Activated CD4-positive, alpha-beta T cell treated with anti-CD3 and anti-CD28 coated beads, Interleukin-2, amount 10 ng/mL, durations not matched to agents 24 days and 14 days (primary cell): ENCODE results near the gene LGI1. TPM values are rescaled to one million over a fixed set of nuclear protein-coding genes. Genes with fewer than 3 reads are reported as not detected.

Source experiments
- DNase-seq: peaks from one replicate; pipeline ENCODE4 v3.0.0; 2022
- H3K27ac Mint-ChIP-seq: one replicate; pipeline ENCODE4 v1.8.0; 2022; ENCODE audit warnings: mild to moderate bottlenecking, mixed read lengths
- H3K27me3 Mint-ChIP-seq: one replicate; pipeline ENCODE4 v1.8.0; 2022; ENCODE audit warnings: mixed read lengths
- H3K36me3 Mint-ChIP-seq: one replicate; pipeline ENCODE4 v1.8.0; 2022; ENCODE audit warnings: low read depth, mild to moderate bottlenecking, mixed read lengths
- H3K4me1 Mint-ChIP-seq: one replicate; pipeline ENCODE4 v1.8.0; 2021; ENCODE audit warnings: mixed read lengths
- H3K4me3 Mint-ChIP-seq: one replicate; pipeline ENCODE4 v1.8.0; 2022; ENCODE audit warnings: mild to moderate bottlenecking, moderate library complexity, mixed read lengths
- H3K9me3 Mint-ChIP-seq: one replicate; pipeline ENCODE4 v1.8.0; 2021; ENCODE audit warnings: mixed read lengths
- intact Hi-C: fragments of 100-400 bp; cut with micrococcal nuclease; formaldehyde crosslinking; loops from one replicate; pipeline ENCODE4 v1.15.1; 2023
- total RNA-seq: library from RNA; stranded (reverse); gene quantifications from 2 replicates; pipeline ENCODE4 v1.2.3, GENCODE V29; 2022

Gene LGI1
- total RNA-seq, 1 donor from 2014 or later: not detected

- no peaks in the 10 kb centered on the region for H3K9me3 Mint-ChIP-seq
- no peak overlapping the region for H3K27ac Mint-ChIP-seq
- H3K4me3 Mint-ChIP-seq: no peak overlapping the region
- no peaks in the 10 kb centered on the region for H3K4me1 Mint-ChIP-seq
- no peaks in the 10 kb centered on the region for H3K36me3 Mint-ChIP-seq
- DNase-seq: no peak
- peaks cover 5% of the 10 kb centered on the region for H3K27me3 Mint-ChIP-seq
- intact Hi-C loops: no loop called here
Measured at GRCh38 chr10:93745408-93746065, 12.2 kb upstream of the LGI1 start.

GRCh38 chr10:93746844-93747284, 10.9 kb upstream of the LGI1 start:
- intact Hi-C loops: no loop called here
- DNase-seq: no peak

GRCh38 chr10:93749218-93749799, 8.4 kb upstream of the LGI1 start:
- Mint-ChIP-seq H3K36me3 (no peaks in the 10 kb centered on the region), H3K4me3 (no peak overlapping the region), H3K27ac (no peak overlapping the region), H3K4me1 (no peaks in the 10 kb centered on the region), H3K9me3 (no peaks in the 10 kb centered on the region), H3K27me3 (peaks cover 15% of the 10 kb centered on the region)
- intact Hi-C loops: no loop called here
- DNase-seq: no peak

More at GRCh38 chr10:93746844-93747284, 10.9 kb upstream of the LGI1 start:
- Mint-ChIP-seq H3K36me3 (no peaks in the 10 kb centered on the region), H3K27me3 (peaks cover 14% of the 10 kb centered on the region), H3K4me1 (no peaks in the 10 kb centered on the region), H3K4me3 (no peak overlapping the region), H3K9me3 (no peaks in the 10 kb centered on the region), H3K27ac (no peak overlapping the region)

- H3K4me1 Mint-ChIP-seq: no peaks in the 10 kb centered on the region
- H3K36me3 Mint-ChIP-seq: no peaks in the 10 kb centered on the region
- no peak overlapping the region for H3K4me3 Mint-ChIP-seq
- H3K9me3 Mint-ChIP-seq: no peaks in the 10 kb centered on the region
- H3K27me3 Mint-ChIP-seq: peaks cover 14% of the 10 kb centered on the region
- intact Hi-C loops: no loop called here
- DNase-seq: no peak
- H3K27ac Mint-ChIP-seq: no peak overlapping the region
Measured at GRCh38 chr10:93751124-93751523, 6.6 kb upstream of the LGI1 start.

GRCh38 chr10:93751832-93752231, 5.9 kb upstream of the LGI1 start:
- intact Hi-C loops: no loop called here
- Mint-ChIP-seq H3K27ac (no peak overlapping the region), H3K9me3 (no peaks in the 10 kb centered on the region), H3K36me3 (no peaks in the 10 kb centered on the region), H3K4me3 (no peak overlapping the region), H3K4me1 (no peaks in the 10 kb centered on the region), H3K27me3 (peaks cover 18% of the 10 kb centered on the region)
- no peak for DNase-seq

GRCh38 chr10:93752761-93753160, 5.0 kb upstream of the LGI1 start:
- Mint-ChIP-seq H3K36me3 (no peaks in the 10 kb centered on the region), H3K9me3 (no peaks in the 10 kb centered on the region), H3K4me3 (no peak overlapping the region), H3K27me3 (peaks cover 26% of the 10 kb centered on the region), H3K27ac (no peak overlapping the region), H3K4me1 (peaks cover under 1% of the 10 kb centered on the region)
- intact Hi-C loops: no loop called here
- DNase-seq: no peak

- Mint-ChIP-seq H3K4me1 (peaks cover 5% of the 10 kb centered on the region), H3K27me3 (peaks cover 35% of the 10 kb centered on the region), H3K27ac (no peak overlapping the region), H3K9me3 (no peaks in the 10 kb centered on the region), H3K4me3 (no peak overlapping the region), H3K36me3 (no peaks in the 10 kb centered on the region)
- no peak for DNase-seq
- intact Hi-C loops: no loop called here
Measured at GRCh38 chr10:93753621-93754250, 4.0 kb upstream of the LGI1 start.

GRCh38 chr10:93754761-93755160, 3.0 kb upstream of the LGI1 start:
- Mint-ChIP-seq H3K27me3 (peaks cover 44% of the 10 kb centered on the region), H3K4me1 (peaks cover 5% of the 10 kb centered on the region), H3K36me3 (no peaks in the 10 kb centered on the region), H3K27ac (no peak overlapping the region), H3K9me3 (no peaks in the 10 kb centered on the region), H3K4me3 (no peak overlapping the region)
- DNase-seq: no peak
- intact Hi-C loops: no loop called here

- peaks cover 45% of the 10 kb centered on the region for H3K27me3 Mint-ChIP-seq
- H3K4me1 Mint-ChIP-seq: peaks cover 5% of the 10 kb centered on the region
- H3K4me3 Mint-ChIP-seq: no peak overlapping the region
- no peak for DNase-seq
- intact Hi-C loops: no loop called here
- no peaks in the 10 kb centered on the region for H3K9me3 Mint-ChIP-seq
- no peak overlapping the region for H3K27ac Mint-ChIP-seq
- H3K36me3 Mint-ChIP-seq: no peaks in the 10 kb centered on the region
Measured at GRCh38 chr10:93755443-93756116, 2.2 kb upstream of the LGI1 start.

GRCh38 chr10:93756118-93756517, 1.6 kb upstream of the LGI1 start:
- H3K36me3 Mint-ChIP-seq: no peaks in the 10 kb centered on the region
- H3K27ac Mint-ChIP-seq: no peak overlapping the region
- DNase-seq: no peak
- H3K27me3 Mint-ChIP-seq: peaks cover 46% of the 10 kb centered on the region
- H3K4me1 Mint-ChIP-seq: peaks cover 5% of the 10 kb centered on the region
- H3K4me3 Mint-ChIP-seq: no peak overlapping the region
- no peaks in the 10 kb centered on the region for H3K9me3 Mint-ChIP-seq
- intact Hi-C loops: no loop called here

- Mint-ChIP-seq H3K27me3 (peaks cover 46% of the 10 kb centered on the region), H3K4me3 (no peak overlapping the region), H3K9me3 (no peaks in the 10 kb centered on the region), H3K36me3 (no peaks in the 10 kb centered on the region), H3K4me1 (peaks cover 5% of the 10 kb centered on the region), H3K27ac (no peak overlapping the region)
- DNase-seq: no peak
- intact Hi-C loops: no loop called here
Measured at GRCh38 chr10:93757136-93757535, 600 bp upstream of the LGI1 start.

- Mint-ChIP-seq H3K4me1 (peaks cover 5% of the 10 kb centered on the region), H3K9me3 (no peaks in the 10 kb centered on the region), H3K36me3 (no peaks in the 10 kb centered on the region), H3K4me3 (no peak overlapping the region), H3K27ac (no peak overlapping the region), H3K27me3 (peaks cover 52% of the 10 kb centered on the region)
- no peak for DNase-seq
- intact Hi-C loops: no loop called here
Measured at GRCh38 chr10:93758508-93758885, 761 bp downstream of the LGI1 start.

GRCh38 chr10:93758891-93759410, 1.2 kb downstream of the LGI1 start:
- Mint-ChIP-seq H3K4me1 (peaks cover 5% of the 10 kb centered on the region), H3K4me3 (no peak overlapping the region), H3K36me3 (no peaks in the 10 kb centered on the region), H3K9me3 (no peaks in the 10 kb centered on the region), H3K27ac (no peak overlapping the region), H3K27me3 (peaks cover 51% of the 10 kb centered on the region)
- no peak for DNase-seq
- intact Hi-C loops: no loop called here

- H3K4me3 Mint-ChIP-seq: no peak overlapping the region
- DNase-seq: no peak
- peaks cover 5% of the 10 kb centered on the region for H3K4me1 Mint-ChIP-seq
- intact Hi-C loops: no loop called here
- H3K27me3 Mint-ChIP-seq: peaks cover 51% of the 10 kb centered on the region
- H3K9me3 Mint-ChIP-seq: no peaks in the 10 kb centered on the region
- H3K27ac Mint-ChIP-seq: no peak overlapping the region
- H3K36me3 Mint-ChIP-seq: no peaks in the 10 kb centered on the region
Measured at GRCh38 chr10:93760490-93760889, 2.8 kb downstream of the LGI1 start.
